ENCODE results near the gene SLC38A8.

The SLC38A8 gene

GRCh38 chr16:83969771-83970429 is 72.7 kb downstream of the SLC38A8 start:
- no peak for DNase-seq (ENCODE audit: low read depth in 2 of 2)

- no peak for DNase-seq (ENCODE audit: low read depth in 2 of 2)
Observed at GRCh38 chr16:83968891-83969649, 73.5 kb downstream of the SLC38A8 start.

GRCh38 chr16:83968306-83968851 is 74.2 kb downstream of the SLC38A8 start:
- no peak for DNase-seq (ENCODE audit: low read depth in 2 of 2)

DNA sequence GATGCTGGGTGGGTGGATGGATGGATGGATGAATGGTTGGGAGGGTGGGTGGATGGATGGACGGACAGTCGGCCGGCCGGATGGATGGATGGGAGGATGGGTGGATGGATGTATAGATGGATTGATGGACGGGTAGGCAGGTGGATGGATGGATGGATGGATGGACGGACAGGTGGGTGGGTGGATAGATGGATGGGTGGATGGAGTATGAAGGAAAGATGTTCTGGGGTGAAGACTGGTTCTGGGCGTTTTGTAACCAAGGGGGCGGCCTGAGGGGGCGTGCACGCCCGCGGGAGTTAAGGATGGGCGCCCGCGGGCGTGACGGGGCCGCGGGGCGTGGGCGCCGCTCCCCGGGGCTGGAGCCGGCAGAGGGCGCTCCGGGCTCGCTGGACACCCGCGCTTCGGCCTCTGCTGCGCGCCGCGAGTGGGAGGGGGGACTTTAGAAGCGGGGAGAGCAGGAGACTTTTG is 74.7 kb downstream of the SLC38A8 start, which contains the start of gene NECAB2:
TSS of gene NECAB2 (plus strand) at position 407 of the 468 bp plus-strand sequence. CDS start 405 bp downstream, outside the sequence.
- DNase-seq (ENCODE audit: low read depth in 2 of 2) = peak in 1 of 2 donors; percentile 15

- DNase-seq (ENCODE audit: low read depth in 2 of 2) = no peak
Observed at GRCh38 chr16:83967091-83967490, 75.5 kb downstream of the SLC38A8 start.

GRCh38 chr16:83966153-83966696 is 76.4 kb downstream of the SLC38A8 start:
- DNase-seq (ENCODE audit: low read depth in 2 of 2) = no peak

- DNase-seq (ENCODE audit: low read depth in 2 of 2) = no peak
Observed at GRCh38 chr16:83965444-83966152, 77.0 kb downstream of the SLC38A8 start.

DNA sequence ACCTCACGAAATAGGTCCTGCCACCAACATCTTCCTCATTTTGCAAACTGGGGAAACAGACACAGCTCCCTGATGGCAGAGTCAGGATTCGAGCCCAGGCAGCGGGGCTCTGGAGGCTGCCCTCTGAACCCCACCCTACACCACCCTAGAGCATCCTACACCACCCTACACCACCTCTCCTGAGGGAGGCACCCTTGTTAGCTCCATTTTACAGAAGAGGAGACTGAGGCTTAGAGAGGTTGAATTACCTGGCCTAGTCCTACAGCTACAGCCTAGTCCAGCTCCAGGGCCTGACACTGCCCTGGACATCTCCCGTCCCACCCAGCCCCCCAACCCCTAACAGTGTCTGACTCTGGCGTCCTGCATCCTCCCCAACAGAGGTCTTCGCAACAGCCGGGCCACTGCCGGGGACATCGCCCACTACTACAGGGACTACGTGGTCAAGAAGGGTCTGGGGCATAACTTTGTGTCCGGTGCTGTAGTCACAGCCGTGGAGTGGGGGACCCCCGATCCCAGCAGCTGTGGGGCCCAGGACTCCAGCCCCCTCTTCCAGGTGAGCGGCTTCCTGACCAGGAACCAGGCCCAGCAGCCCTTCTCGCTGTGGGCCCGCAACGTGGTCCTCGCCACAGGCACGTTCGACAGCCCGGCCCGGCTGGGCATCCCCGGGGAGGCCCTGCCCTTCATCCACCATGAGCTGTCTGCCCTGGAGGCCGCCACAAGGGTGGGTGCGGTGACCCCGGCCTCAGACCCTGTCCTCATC is 77.7 kb downstream of the SLC38A8 start:
- DNase-seq (ENCODE audit: low read depth in 2 of 2) = no peak

DNA sequence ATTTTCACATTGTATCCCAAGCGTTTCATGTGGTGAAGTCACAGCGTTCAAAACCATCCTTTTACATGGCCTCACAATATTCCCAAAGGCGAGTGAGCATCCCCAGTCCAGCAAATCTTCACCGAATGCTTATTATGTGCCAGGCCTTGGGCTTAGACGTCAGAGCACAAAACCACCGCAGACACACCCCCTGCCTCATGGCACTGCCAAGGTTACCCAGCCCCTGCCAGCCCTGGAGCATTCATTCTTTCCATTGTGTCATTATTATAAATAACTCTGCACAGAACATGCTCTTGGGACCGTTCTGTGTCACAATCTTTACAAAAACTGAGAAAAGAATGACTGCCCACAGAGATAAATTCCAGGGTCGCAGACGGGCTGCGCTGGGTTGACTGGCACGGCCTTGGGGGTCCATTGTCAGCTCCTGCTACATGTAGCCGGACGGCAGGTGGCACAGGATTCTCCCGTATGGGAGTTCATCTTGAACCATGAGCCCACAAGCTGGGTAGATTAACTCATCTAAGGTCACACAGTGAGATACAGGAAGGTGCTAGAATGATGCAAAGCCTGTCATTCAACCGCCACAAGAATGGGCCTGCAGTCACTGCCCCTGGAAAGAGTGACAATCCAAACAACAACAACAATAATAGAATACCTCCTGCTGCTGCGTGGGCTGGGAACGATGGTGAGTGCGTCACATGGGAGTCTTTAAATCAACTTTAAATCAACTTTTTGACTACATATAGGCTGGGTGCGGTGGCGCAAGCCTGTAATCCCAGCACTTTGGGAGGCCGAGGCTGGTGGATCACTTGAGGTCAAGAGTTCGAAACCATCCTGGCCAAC is 79.1 kb downstream of the SLC38A8 start:
- no peak for DNase-seq (ENCODE audit: low read depth in 2 of 2)

- no peak for DNase-seq (ENCODE audit: low read depth in 2 of 2)
Observed at GRCh38 chr16:83961591-83961990, 81.0 kb downstream of the SLC38A8 start.

GRCh38 chr16:83960521-83961249 is 81.9 kb downstream of the SLC38A8 start:
- no peak for DNase-seq (ENCODE audit: low read depth in 2 of 2)
